Uterus (tissue), 2 donors: Measurements from ENCODE around the gene CATSPER4.

Experiments used
- CTCF ChIP-seq, 4 experiments: fragments of 200-600 bp in 2 of 4; fragments of 450-650 bp in 2 of 4; sonication (generic) in 2 of 4; IDR thresholded peaks; one replicate each; pipeline ENCODE4 v1.5.1; 2016 to 2019; ENCODE audit warnings: antibody characterized with exemption in 4 of 4, mild to moderate bottlenecking in 2 of 4, moderate library complexity in 1 of 4
- POLR2A ChIP-seq, 2 donors: fragments of 450-650 bp; IDR thresholded peaks; one replicate each; pipeline ENCODE4 v1.6.1; 2016; ENCODE audit warnings: antibody characterized with exemption in 2 of 2, mild to moderate bottlenecking in 1 of 2, moderate library complexity in 1 of 2

GRCh38 chr1:26155370-26156284 lies 34.8 kb upstream of the CATSPER4 start:
- TF ChIP-seq CTCF (IDR thresholded peaks at IDR 0.05) (no peak), POLR2A (IDR thresholded peaks at IDR 0.05) (no peak)
